Left ventricle myocardium inferior (tissue), 1 donor: ENCODE data around the gene ELFN1. TPM values are rescaled to one million over a fixed set of nuclear protein-coding genes. Genes with fewer than 3 reads are reported as not detected.

Experiments used
- DNase-seq: peaks from one replicate; pipeline ENCODE4 v3.0.0-alpha.2; 2020
- H3K27ac ChIP-seq: fragments of 200-600 bp; replicated peaks from 2 replicates; pipeline ENCODE4 v1.8.0; 2021
- H3K27me3 ChIP-seq: fragments of 200-600 bp; 2 replicates; pipeline ENCODE4 v1.8.0; 2021; ENCODE audit warnings: low read depth
- H3K36me3 ChIP-seq: fragments of 200-600 bp; 2 replicates; pipeline ENCODE4 v1.8.0; 2021
- H3K4me1 ChIP-seq: fragments of 200-600 bp; 2 replicates; pipeline ENCODE4 v1.8.0; 2021
- H3K4me3 ChIP-seq: fragments of 200-600 bp; 2 replicates; pipeline ENCODE4 v1.8.0; 2021; ENCODE audit warnings: mild to moderate bottlenecking, moderate library complexity
- H3K9me3 ChIP-seq: fragments of 200-600 bp; replicated peaks from 2 replicates; pipeline ENCODE4 v1.8.0; 2021
- intact Hi-C: fragments of 100-400 bp; cut with micrococcal nuclease; formaldehyde crosslinking; loops from one replicate; pipeline ENCODE4 v1.11.0; 2022
- total RNA-seq: library from RNA; stranded (reverse); fragmentation: NEBNext Ultra II Directional; extraction: Animal tissue kit (Norgen Biotek cat#: 25700); gene quantifications from one replicate; pipeline ENCODE4 v1.2.1, GENCODE V29; 2021
- TF ChIP-seq, protein P1 (sequence below): fragments of 200-600 bp; IDR thresholded peaks from 2 replicates; pipeline ENCODE4 v1.8.0; 2021; ENCODE audit warnings: antibody characterized with exemption, mild to moderate bottlenecking, borderline replicate concordance
- donor health status: DM: no; HTN: yes; CAD: no; lungs with severe emphysema.

The ELFN1 gene
- total RNA-seq, 1 donor from 2014 or later: 10.5 TPM

DNA sequence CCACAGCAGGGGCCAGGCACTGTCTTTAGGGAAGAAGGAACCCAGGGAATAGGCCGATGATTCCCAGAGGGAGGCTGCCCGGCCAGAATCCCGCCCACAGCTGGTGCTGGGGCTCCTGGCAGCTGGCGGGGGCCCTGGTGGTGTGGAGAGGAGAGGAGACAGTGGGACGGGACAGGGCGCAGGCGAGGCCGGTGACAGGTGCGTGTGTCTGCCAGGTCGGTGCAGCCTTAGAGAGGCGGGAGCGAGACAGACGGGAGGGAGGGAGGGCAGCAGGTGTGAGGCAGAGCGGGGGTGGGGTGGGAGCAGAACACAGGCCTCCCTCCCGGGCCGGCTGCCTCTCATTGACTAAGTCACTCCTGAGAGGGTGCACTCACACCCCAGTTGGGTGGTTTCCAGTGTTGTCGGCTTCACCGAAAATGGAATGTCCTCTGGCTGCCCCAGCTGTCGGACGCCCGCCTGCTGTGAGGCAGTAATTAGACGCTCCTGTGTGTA is 55.2 kb downstream of the ELFN1 start:
- peaks cover 6% of the 10 kb centered on the region for H3K27me3 ChIP-seq
- TF ChIP-seq, protein P1, sequence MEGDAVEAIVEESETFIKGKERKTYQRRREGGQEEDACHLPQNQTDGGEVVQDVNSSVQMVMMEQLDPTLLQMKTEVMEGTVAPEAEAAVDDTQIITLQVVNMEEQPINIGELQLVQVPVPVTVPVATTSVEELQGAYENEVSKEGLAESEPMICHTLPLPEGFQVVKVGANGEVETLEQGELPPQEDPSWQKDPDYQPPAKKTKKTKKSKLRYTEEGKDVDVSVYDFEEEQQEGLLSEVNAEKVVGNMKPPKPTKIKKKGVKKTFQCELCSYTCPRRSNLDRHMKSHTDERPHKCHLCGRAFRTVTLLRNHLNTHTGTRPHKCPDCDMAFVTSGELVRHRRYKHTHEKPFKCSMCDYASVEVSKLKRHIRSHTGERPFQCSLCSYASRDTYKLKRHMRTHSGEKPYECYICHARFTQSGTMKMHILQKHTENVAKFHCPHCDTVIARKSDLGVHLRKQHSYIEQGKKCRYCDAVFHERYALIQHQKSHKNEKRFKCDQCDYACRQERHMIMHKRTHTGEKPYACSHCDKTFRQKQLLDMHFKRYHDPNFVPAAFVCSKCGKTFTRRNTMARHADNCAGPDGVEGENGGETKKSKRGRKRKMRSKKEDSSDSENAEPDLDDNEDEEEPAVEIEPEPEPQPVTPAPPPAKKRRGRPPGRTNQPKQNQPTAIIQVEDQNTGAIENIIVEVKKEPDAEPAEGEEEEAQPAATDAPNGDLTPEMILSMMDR: no peak
- peaks cover 13% of the 10 kb centered on the region for H3K36me3 ChIP-seq
- H3K27ac ChIP-seq: peak overlapping the region; percentile 90
- peaks cover 37% of the 10 kb centered on the region for H3K4me1 ChIP-seq
- intact Hi-C loops: no loop called here
- H3K4me3 ChIP-seq: peak overlapping the region; percentile 52
- peaks cover 22% of the 10 kb centered on the region for H3K9me3 ChIP-seq
- DNase-seq: peak; percentile 85

DNA sequence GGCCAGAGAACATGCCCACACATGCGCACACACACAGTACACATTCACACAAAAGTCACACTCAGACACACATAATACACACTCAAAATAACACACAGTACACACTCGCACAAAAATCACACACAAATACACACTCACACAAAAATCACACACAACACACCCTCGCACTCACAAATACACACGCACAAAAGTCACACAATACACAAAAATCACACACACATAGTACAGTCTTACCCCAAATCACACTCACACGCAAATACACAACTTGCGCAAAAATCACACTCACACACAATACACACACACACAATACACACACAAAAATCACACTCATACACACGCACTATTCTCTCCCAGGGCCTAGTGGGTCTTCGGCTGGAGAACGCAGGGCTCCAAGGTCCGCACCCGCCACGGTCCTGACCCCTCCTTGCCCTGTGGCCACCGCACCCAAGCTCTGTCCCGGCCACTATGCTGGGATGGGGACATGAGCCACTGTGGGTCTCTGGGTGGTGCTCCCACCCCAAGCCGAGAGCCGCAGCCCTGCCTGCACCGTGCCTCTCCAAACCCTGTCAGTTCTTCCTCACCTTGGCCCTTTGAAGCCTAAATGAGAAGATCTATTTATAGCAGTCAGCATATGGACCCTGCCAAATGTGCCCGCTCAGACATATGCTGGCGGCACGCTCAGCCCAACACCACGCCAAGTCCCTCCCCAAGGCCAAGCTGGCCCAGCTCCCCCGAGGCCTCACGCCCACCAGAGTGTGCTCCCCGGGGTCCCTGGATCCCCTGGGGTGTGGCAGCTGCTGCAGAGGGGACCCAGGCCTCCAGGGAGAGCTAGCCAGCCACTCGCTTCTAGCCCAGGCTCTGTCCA is 55.9 kb downstream of the ELFN1 start:
- Histone ChIP-seq H3K27ac (peak overlapping the region; percentile 90), H3K9me3 (peaks cover 30% of the 10 kb centered on the region), H3K4me3 (peak overlapping the region; percentile 52), H3K27me3 (peaks cover 6% of the 10 kb centered on the region), H3K36me3 (peaks cover 16% of the 10 kb centered on the region), H3K4me1 (peaks cover 30% of the 10 kb centered on the region)
- intact Hi-C loops: no loop called here
- DNase-seq: peak; percentile 44
- TF ChIP-seq, protein P1: no peak

DNA sequence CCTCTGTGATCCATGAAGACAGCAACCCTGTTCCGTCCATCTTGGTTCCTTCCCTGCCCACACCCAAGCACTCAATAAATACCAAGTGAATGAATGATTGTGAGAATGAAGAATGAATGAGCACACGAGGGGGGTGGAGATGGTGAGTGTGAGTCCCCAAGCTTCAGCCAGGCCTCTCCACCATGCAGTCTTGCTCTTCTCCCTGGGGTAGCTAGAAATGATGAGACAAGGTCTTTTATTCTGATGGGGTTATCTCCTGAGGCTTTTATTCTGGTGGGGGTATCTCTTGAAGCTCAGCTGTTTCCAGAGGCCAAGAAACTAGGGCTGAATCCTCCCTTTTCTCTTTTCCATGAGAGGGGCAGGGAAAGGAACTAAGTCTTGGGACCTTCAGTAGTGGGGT is 57.0 kb downstream of the ELFN1 start:
- Histone ChIP-seq H3K9me3 (peaks cover 30% of the 10 kb centered on the region), H3K27me3 (peaks cover 6% of the 10 kb centered on the region), H3K36me3 (peaks cover 16% of the 10 kb centered on the region), H3K27ac (no peak overlapping the region), H3K4me1 (peaks cover 23% of the 10 kb centered on the region), H3K4me3 (no peak overlapping the region)
- no peak for DNase-seq
- intact Hi-C loops: no loop called here
- TF ChIP-seq, protein P1: no peak

DNA sequence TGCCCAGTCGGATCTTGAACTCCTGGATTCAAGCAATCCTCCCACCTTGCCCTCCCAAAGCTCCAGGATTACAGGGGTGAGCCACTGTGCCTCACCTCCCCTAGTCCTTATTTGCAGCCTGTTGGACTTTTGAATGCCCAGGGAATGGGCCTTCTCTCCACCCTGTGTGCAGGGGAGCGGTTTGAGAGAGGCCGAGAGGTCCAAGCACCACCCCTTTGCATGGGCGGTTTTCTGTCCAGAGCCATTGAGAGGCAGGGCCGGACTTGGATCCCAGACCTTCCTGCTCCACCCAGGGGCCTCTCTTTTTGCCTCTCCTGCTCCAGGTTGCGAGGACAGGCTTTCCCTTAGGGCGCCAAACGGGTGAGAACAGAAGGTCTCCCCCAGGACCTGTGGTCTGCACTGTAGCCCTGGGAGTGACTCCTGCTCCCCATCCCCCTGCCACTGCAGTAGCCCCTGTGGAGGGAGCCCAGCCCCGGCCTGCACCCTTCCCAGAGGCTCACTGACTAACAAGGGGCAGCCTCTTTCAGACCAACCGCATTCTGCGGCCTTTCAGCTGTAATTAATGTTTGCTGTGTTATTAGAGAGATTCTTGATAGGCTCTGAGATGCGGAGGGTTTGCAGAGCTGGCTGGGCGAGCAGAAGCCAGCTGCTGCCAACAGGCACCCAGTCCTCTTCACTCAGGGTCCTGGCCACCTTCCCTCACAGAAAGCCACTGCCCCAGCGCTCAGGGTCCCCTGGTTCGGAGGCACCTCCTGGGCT is 57.9 kb downstream of the ELFN1 start:
- intact Hi-C loops: no loop called here
- no peak for DNase-seq
- Histone ChIP-seq H3K4me3 (no peak overlapping the region), H3K4me1 (peaks cover 29% of the 10 kb centered on the region), H3K27ac (no peak overlapping the region), H3K9me3 (peaks cover 30% of the 10 kb centered on the region), H3K36me3 (peaks cover 16% of the 10 kb centered on the region), H3K27me3 (peaks cover 6% of the 10 kb centered on the region)
- TF ChIP-seq, protein P1: no peak

DNA sequence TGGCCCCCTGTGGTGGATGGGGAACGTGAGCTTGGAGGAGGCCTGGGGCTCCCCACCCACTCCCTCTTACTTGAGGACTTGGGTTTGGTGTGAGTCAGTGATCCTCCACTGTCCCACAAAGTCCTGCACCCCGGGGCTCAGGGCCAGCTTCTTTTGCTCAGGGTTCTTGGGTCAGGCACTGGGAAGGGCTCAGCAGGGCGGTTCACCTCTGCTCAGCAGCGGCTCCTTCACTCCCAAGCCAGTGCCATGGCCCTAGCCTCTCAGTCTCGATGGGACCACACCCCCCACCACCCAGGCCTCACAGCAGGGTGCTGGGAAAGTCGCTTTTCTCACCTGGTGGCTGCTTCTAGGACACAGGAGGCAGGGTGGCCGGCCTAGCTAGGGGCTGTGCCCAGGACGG is 59.1 kb downstream of the ELFN1 start:
- H3K27me3 ChIP-seq: peaks cover 6% of the 10 kb centered on the region
- no peak for DNase-seq
- peaks cover 16% of the 10 kb centered on the region for H3K36me3 ChIP-seq
- peaks cover 26% of the 10 kb centered on the region for H3K9me3 ChIP-seq
- peaks cover 29% of the 10 kb centered on the region for H3K4me1 ChIP-seq
- H3K4me3 ChIP-seq: no peak overlapping the region
- intact Hi-C loops: no loop called here
- TF ChIP-seq, protein P1: no peak
- H3K27ac ChIP-seq: no peak overlapping the region
